Stimulated activated CD8-positive, alpha-beta memory T cell treated with anti-CD3 and anti-CD28 coated beads, Interleukin-4, amount 100 ng/mL, for 48 hours (primary cell): ENCODE measurements around the gene FBXL4.

Source experiments
- DNase-seq: peaks from one replicate; pipeline ENCODE4 v3.0.0-alpha.2; 2020

Gene FBXL4

DNA sequence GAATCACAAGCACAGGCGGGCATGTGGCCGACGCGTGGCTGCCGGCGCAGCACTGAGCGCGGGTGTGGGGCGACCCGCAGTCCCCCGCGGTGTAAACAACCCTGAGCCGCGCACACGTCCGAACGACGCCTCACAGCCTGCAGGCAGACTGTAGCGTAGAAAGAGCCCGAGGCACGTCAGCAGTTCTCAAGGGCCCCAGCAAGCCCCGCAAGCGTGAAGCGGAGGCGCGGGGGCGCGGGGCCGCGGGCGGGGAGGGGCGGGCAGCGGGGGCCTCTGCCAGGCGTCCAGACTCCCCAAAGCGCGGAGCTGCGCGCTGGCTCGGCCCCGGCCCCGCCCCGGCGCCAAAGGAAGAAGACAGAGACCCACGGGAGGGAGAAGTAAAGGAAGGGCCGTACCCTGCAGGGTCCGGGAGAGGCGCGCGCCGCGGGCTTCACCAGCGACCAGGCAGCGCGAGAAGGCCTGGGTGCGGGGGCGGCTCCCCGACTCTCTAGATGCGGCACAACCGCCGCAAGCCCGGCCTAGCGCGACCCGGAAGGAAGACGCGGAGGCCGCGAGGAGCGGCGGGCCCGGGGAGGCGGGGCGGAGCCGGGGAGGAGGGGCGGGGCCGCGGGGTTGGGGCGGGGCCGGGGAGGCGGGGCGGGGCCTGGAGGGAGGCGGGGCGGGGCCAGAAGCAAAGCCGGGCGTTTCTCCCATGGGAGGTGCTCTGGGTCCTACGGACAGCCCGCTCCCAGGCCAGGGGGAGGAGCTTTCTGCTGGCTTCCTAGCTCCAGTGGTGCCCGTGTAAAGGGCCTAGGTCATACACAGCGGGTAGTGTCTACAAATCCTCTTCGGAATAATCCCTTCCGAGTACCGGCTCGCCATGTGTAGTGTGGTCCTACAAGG is at the start of gene FBXL4:
TSS of gene FBXL4 (minus strand) at position 536 of the 882 bp plus-strand sequence. CDS start 20,958 bp downstream, outside the sequence.
- DNase-seq, result peak; percentile 85

GRCh38 chr6:98995116-98995515 is 47.4 kb upstream of the FBXL4 start:
- no peak for DNase-seq

GRCh38 chr6:98992535-98992934 is 44.8 kb upstream of the FBXL4 start:
- no peak for DNase-seq

- no peak for DNase-seq
These were observed 38.4 kb upstream of the FBXL4 start for GRCh38 chr6:98986071-98986615.

- no peak for DNase-seq
These were observed 37.6 kb upstream of the FBXL4 start for GRCh38 chr6:98985391-98985790.

- DNase-seq, result no peak
These were observed 36.4 kb upstream of the FBXL4 start for GRCh38 chr6:98984121-98984520.

DNA sequence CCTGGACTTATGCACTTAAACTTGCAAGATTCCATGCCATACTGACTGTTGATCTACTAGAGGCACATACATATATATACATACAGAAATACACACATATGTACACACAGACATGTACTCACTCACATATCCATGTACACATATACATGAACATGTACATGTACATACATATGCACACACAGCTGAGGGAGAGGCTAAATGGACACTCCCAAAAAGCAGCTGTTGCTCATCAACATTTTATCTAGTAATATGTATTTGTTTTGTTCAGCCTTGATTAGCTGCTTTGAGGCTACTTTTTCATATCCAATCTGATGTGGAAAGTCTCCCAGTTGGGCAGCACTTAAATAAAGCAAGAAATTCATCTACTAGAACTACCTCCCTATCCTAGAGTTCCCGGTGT is 33.7 kb upstream of the FBXL4 start:
- no peak for DNase-seq

DNA sequence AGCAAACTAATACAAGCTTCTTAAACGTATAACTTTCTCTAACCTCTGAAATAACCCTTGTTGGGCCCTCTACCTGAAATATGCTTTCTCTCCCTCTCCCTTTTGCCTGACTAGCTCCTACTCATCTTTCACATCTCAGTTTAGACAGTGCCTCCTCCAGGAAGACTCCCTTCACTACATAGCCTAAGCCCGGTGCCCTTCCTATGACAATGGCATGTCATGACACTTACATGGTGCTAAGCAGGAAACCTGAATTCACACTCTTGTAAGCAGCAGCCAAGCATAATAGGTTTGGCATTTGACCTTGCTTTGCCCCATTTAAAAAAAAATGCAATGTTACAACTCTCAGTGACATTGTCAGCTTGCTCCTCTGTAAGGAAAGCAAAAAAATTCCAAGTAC is 33.1 kb upstream of the FBXL4 start:
- DNase-seq, result no peak

DNA sequence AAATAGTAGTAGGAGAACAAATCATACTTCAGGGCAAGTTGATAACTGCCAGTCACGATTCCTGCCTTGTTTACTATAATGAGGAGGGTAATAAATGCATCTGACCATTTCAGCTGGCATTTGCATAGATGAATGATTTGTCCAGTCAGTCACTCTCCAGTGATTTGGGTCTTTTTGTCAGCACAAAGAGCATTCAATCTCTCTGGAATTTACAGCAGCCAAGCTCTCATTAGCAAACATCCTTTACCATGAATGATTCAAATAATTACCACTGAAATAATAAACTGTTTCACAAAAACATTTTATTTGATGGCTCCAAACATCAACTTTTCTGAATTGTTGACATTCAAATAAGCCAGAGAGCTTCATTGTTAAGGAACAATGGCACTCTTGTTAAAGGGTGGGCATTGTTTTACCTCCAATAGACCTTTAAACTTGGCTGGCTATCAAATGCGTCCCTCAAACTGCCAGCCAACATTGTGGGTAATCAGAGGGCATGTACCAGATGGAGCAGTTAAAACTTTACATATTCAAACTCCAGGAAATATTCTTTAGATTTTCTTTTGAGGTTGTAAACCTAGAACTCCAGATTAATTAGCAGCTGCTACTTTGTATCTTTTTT is 30.0 kb upstream of the FBXL4 start:
- DNase-seq, result no peak

- no peak for DNase-seq
These were observed 29.1 kb upstream of the FBXL4 start for GRCh38 chr6:98976674-98977385.

DNA sequence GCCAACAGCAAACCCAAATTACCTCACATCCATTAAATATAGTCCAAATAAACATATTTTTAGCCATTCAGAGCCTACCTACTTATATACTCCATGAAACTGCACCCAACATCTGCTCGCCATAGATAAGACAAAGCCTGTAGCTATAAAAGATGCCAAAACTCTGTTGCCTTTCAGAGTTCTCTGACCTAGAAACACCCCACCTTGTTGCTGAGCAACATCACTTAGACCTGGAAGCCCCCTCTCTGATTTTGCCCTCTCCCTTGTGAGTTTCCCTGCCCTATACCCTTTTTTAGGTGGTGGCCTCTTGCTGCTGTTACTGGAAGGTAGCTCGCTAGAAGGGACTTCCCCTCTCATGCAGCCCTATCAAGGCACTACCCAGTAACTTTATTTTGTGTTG is 27.7 kb upstream of the FBXL4 start:
- DNase-seq, result no peak

GRCh38 chr6:98974309-98974708 is 26.6 kb upstream of the FBXL4 start:
- no peak for DNase-seq

GRCh38 chr6:98973571-98973970 is 25.8 kb upstream of the FBXL4 start:
- DNase-seq, result no peak

GRCh38 chr6:98971303-98971702 is 23.6 kb upstream of the FBXL4 start:
- no peak for DNase-seq

GRCh38 chr6:98970469-98970868 is 22.7 kb upstream of the FBXL4 start:
- DNase-seq, result no peak

- DNase-seq, result no peak
These were observed 19.9 kb upstream of the FBXL4 start for GRCh38 chr6:98967616-98968015.

DNA sequence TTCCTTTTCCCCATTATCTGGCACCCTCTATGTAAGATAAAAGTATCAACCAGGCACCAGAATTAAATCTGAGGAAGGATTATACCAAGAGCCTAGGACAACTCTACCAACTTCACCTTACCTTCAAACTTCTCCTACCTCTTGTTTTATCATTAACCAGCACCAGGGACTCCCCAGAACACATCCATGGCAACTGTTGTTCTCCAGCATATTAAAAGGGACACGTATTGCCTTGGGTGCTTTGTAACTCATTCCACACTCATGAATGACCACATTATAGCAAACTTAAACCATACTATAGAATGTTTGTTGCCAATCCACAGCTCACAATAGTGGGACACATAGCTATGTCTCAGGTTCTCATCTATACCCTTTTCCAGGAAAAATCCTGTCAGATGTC is 11.9 kb upstream of the FBXL4 start:
- no peak for DNase-seq

DNA sequence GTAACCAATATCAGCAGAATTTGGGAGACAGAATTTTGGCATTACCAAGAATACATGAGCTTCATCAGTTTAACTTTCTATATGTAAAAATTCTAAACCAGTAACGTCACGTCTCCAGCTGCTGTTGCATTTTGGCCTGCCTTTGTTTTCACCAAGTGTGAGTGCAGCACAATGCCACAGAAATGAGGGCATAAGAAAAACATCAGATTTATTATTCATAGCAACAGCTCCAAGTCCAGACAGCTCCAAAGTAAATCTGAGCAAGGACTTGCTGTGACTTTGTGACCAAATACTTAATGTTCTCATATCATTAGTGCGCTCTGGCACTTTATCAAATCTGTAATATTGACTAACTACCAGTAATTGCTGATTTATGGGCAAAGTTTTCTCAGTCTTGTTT is 11.0 kb upstream of the FBXL4 start:
- no peak for DNase-seq

DNA sequence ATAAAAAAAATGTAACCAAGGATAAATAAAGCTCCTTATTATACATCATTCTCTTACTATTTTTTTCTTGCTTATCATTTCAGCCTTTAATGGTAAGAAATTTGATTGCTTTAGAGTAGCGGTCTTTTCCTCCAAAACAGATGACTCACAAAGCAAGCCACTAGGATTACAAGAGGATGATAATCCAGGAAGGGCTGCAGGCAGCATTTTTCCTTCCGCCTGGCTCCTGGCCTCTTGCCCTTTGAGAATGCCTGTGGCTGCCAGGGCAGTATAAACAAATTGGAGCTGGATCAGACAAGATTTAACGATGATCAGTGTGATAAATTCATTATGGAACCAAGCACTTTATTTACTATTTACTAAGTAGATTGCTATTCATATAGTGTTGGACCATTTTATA is 9.7 kb upstream of the FBXL4 start:
- no peak for DNase-seq

GRCh38 chr6:98949589-98949988 is 1.8 kb upstream of the FBXL4 start:
- no peak for DNase-seq

GRCh38 chr6:98946879-98947410 is 801 bp downstream of the FBXL4 start:
- DNase-seq, result peak; percentile 63

DNA sequence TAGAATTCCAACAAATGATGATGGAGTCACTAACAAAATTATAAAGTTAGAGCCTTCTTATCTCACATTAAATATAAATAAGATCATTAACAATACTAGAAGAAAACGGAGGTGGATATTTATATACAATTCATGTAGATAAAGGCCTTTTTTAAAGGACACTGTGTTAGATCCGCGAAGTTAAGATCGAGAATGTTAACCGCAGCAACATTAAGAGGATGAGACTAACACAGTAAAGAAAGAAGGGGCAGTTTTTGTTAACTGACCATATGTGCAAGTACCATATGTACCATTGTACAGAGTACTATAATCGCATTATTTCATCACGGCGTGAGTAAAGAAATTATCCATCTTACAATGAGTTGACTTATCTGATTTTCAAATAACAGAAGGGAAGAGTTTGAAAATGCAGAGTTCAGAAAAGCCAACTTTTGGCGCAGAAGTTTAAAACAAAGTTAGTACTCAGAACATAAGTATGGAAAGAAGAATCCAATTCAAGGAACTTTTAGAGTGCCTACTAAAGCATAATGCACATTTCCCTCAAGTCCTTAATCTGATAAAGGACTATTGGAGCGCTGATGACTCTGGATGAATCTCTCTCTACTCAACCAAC is 1.4 kb downstream of the FBXL4 start:
- DNase-seq, result no peak
